Prostate gland (tissue), 2 donors: ENCODE measurements around the gene POLR1A. TPM values are rescaled to one million over a fixed set of nuclear protein-coding genes. Genes with fewer than 3 reads are reported as not detected.

Source experiments
- DNase-seq: peaks from one replicate; pipeline ENCODE4 v3.0.0-alpha.2; 2019; ENCODE audit warnings: low spot score
- H3K27ac ChIP-seq, 2 donors: fragments of 200-600 bp; sonication (generic); 2 replicates each; pipeline ENCODE4 v1.5.1; 2017 to 2019
- H3K27me3 ChIP-seq: fragments of 200-600 bp; sonication (generic); replicated peaks from 2 replicates; pipeline ENCODE4 v1.5.1; 2019; ENCODE audit not compliant: insufficient read depth
- H3K36me3 ChIP-seq, 2 donors: fragments of 200-600 bp; sonication (generic); 1 replicate in 1 of 2; 2 replicates in 1 of 2; pipeline versions ENCODE4 v1.5.1 to v1.8.1; 2017 to 2019
- H3K4me1 ChIP-seq: fragments of 200-600 bp; sonication (generic); replicated peaks from 2 replicates; pipeline ENCODE4 v1.5.1; 2019
- H3K4me3 ChIP-seq, 2 donors: fragments of 200-600 bp; sonication (generic); 2 replicates each; pipeline ENCODE4 v1.5.1; 2017 to 2019
- H3K9me3 ChIP-seq: fragments of 200-600 bp; sonication (generic); 2 replicates; pipeline ENCODE4 v1.5.1; 2017
- CTCF ChIP-seq, 4 experiments: fragments of 200-600 bp in 2 of 4; fragments of 450-650 bp in 2 of 4; sonication (generic) in 2 of 4; IDR thresholded peaks; 1 replicate in 3 of 4; 2 replicates in 1 of 4; pipeline ENCODE4 v1.5.1; 2016 to 2019; ENCODE audit warnings: antibody characterized with exemption in 4 of 4, mild to moderate bottlenecking in 2 of 4, moderate library complexity in 2 of 4
- POLR2A ChIP-seq: fragments of 450-650 bp; IDR thresholded peaks from one replicate; pipeline ENCODE4 v1.6.1; 2016; ENCODE audit warnings: antibody characterized with exemption, mild to moderate bottlenecking
- POLR2AphosphoS5 ChIP-seq: sonication (generic); formaldehyde crosslinking; IDR thresholded peaks from one replicate; pipeline ENCODE4 v1.6.1; 2017; ENCODE audit warnings: antibody characterized with exemption
- WGBS: methylation state at CpG from one replicate; pipeline ENCODE4 v1.1.5; 2018; 5-methylcytosine and 5-hydroxymethylcytosine counted together
- intact Hi-C: fragments of 100-400 bp; cut with DNase I; formaldehyde crosslinking; loops from one replicate; pipeline ENCODE4 v1.14.2; 2022
- total RNA-seq, 2 donors: library from RNA; depleted of rRNA; stranded (reverse); fragments of >200 nt; gene quantifications; one replicate each; pipeline ENCODE4 v1.1.0, GENCODE V29; 2016

POLR1A gene
- total RNA-seq, 2 donors from 2014 or later = 13.0 to 27.4 TPM

- Histone ChIP-seq H3K27ac (peak overlapping the region; percentile 69 to 73), H3K4me1 (no peaks in the 10 kb centered on the region), H3K4me3 (no peak overlapping the region), H3K27me3 (no peaks in the 10 kb centered on the region), H3K9me3 (no peaks in the 10 kb centered on the region), H3K36me3 (peaks cover 4 to 6% of the 10 kb centered on the region in 2 donors)
- TF ChIP-seq POLR2A (no peak), CTCF (IDR thresholded peaks at IDR 0.05) (peak in 1 of 4 experiments; percentile 5)
- intact Hi-C loops = loop anchor here (2.0 to 5.0 kb wide), 3 partner anchors 36 to 148 kb away; partner anchors contain the start of gene ST3GAL5
- WGBS = 45% methylated on average over 7 of the region's 7 CpGs
- DNase-seq = no peak
Observed at GRCh38 chr2:86036669-86037138, 69.0 kb downstream of the POLR1A start.

GRCh38 chr2:86035883-86036668, 69.6 kb downstream of the POLR1A start:
- WGBS = 19% methylated on average over 10 of the region's 10 CpGs

GRCh38 chr2:86035376-86035882, 70.3 kb downstream of the POLR1A start:
- 75% methylated on average over 7 of the region's 7 CpGs for WGBS
- no peak overlapping the region for H3K4me3 ChIP-seq
- peaks cover 9 to 15% of the 10 kb centered on the region in 2 donors for H3K36me3 ChIP-seq
- H3K9me3 ChIP-seq = no peaks in the 10 kb centered on the region
- no peak for DNase-seq
- H3K27ac ChIP-seq = peak overlapping the region; percentile 69 to 73
- intact Hi-C loops = loop anchor here (5.0 kb wide), 2 partner anchors 37 to 38 kb away; no protein-coding TSS in a partner anchor
- no peaks in the 10 kb centered on the region for H3K27me3 ChIP-seq
- TF ChIP-seq POLR2AphosphoS5 = no peak
- TF ChIP-seq CTCF (IDR thresholded peaks at IDR 0.05) = no peak
- TF ChIP-seq POLR2A = no peak
- no peaks in the 10 kb centered on the region for H3K4me1 ChIP-seq

More at GRCh38 chr2:86035883-86036668, 69.6 kb downstream of the POLR1A start:
- TF ChIP-seq CTCF (IDR thresholded peaks at IDR 0.05) = peak in 2 of 4 experiments; percentile 53 to 57
- peak; percentile 68 for TF ChIP-seq POLR2AphosphoS5
- no peak for TF ChIP-seq POLR2A
- no peak overlapping the region for H3K4me3 ChIP-seq
- H3K36me3 ChIP-seq = peaks cover 9 to 10% of the 10 kb centered on the region in 2 donors
- peak overlapping the region; percentile 69 to 73 for H3K27ac ChIP-seq
- H3K4me1 ChIP-seq = no peaks in the 10 kb centered on the region
- peak; percentile 76 for DNase-seq
- H3K9me3 ChIP-seq = no peaks in the 10 kb centered on the region
- intact Hi-C loops = loop anchor here (2.0 to 5.0 kb wide), 3 partner anchors 36 to 147 kb away; partner anchors contain the start of gene ST3GAL5
- no peaks in the 10 kb centered on the region for H3K27me3 ChIP-seq

- Histone ChIP-seq H3K27ac (no peak overlapping the region), H3K36me3 (peaks cover 15% of the 10 kb centered on the region in 2 donors), H3K4me1 (no peaks in the 10 kb centered on the region), H3K9me3 (no peaks in the 10 kb centered on the region), H3K27me3 (no peaks in the 10 kb centered on the region), H3K4me3 (no peak overlapping the region)
- TF ChIP-seq POLR2A (no peak), POLR2AphosphoS5 (no peak), CTCF (IDR thresholded peaks at IDR 0.05) (no peak)
- DNase-seq = no peak
- WGBS = 92% methylated on average over 20 of the region's 20 CpGs
- intact Hi-C loops = no loop called here
Observed at GRCh38 chr2:86033751-86034692, 71.7 kb downstream of the POLR1A start.
